Endothelial cell (in vitro differentiated cells): ENCODE data around the gene EZH1. TPM values are rescaled to one million over a fixed set of nuclear protein-coding genes. Genes with fewer than 3 reads are reported as not detected.

Experiments
- DNase-seq: peaks from one replicate; pipeline ENCODE4 v3.0.0; 2021; ENCODE audit warnings: low spot score
- H3K27ac Mint-ChIP-seq: one replicate; pipeline ENCODE4 v1.8.0; 2021; ENCODE audit warnings: mixed read lengths, inconsistent platforms; ENCODE audit not compliant: unreplicated experiment
- H3K27me3 Mint-ChIP-seq: one replicate; pipeline ENCODE4 v1.8.0; 2021; ENCODE audit warnings: mild to moderate bottlenecking, moderate library complexity, mixed read lengths, inconsistent platforms; ENCODE audit not compliant: unreplicated experiment
- H3K36me3 Mint-ChIP-seq: one replicate; pipeline ENCODE4 v1.8.0; 2021; ENCODE audit warnings: mild to moderate bottlenecking, low read depth, mixed read lengths, inconsistent platforms; ENCODE audit not compliant: unreplicated experiment
- H3K4me1 Mint-ChIP-seq: one replicate; pipeline ENCODE4 v1.8.0; 2021; ENCODE audit warnings: mild to moderate bottlenecking, mixed read lengths, inconsistent platforms; ENCODE audit not compliant: unreplicated experiment
- H3K4me3 Mint-ChIP-seq: one replicate; pipeline ENCODE4 v1.8.0; 2021; ENCODE audit warnings: mild to moderate bottlenecking, mixed read lengths, inconsistent platforms; ENCODE audit not compliant: unreplicated experiment
- H3K9me3 Mint-ChIP-seq: one replicate; pipeline ENCODE4 v1.8.0; 2021; ENCODE audit warnings: mixed read lengths, inconsistent platforms; ENCODE audit not compliant: unreplicated experiment
- total RNA-seq: library from RNA; stranded (reverse); fragmentation: NEBNext Ultra II Directional; extraction: Animal tissue kit (Norgen Biotek cat#: 25700); gene quantifications from one replicate; pipeline ENCODE4 v1.2.1, GENCODE V29; 2021; ENCODE audit not compliant: unreplicated experiment
- TF ChIP-seq, protein P1 (sequence below): fragments of 200-600 bp; sonication (generic); IDR thresholded peaks from one replicate; pipeline ENCODE4 v1.5.0; 2021; ENCODE audit warnings: antibody characterized with exemption; ENCODE audit not compliant: unreplicated experiment

EZH1 gene
- total RNA-seq, 1 donor from 2014 or later = 31.7 TPM

DNA sequence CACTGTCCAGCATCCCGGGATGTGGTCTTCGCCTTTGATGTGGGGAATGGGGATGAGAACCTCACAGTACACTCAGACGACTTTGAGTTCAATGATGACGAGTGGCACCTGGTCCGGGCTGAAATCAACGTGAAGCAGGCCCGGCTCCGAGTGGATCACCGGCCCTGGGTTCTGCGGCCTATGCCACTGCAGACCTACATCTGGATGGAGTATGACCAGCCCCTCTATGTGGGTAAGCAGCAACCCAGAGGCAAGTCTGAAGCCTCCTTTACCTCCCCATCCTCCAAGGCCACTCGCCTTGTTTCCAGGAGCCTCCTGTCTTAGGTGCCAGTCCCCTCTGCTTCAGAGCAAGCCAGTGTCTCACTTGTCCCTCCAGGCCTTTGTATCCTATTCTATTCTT, 52.4 kb downstream of the EZH1 start:
- TF ChIP-seq, protein P1, sequence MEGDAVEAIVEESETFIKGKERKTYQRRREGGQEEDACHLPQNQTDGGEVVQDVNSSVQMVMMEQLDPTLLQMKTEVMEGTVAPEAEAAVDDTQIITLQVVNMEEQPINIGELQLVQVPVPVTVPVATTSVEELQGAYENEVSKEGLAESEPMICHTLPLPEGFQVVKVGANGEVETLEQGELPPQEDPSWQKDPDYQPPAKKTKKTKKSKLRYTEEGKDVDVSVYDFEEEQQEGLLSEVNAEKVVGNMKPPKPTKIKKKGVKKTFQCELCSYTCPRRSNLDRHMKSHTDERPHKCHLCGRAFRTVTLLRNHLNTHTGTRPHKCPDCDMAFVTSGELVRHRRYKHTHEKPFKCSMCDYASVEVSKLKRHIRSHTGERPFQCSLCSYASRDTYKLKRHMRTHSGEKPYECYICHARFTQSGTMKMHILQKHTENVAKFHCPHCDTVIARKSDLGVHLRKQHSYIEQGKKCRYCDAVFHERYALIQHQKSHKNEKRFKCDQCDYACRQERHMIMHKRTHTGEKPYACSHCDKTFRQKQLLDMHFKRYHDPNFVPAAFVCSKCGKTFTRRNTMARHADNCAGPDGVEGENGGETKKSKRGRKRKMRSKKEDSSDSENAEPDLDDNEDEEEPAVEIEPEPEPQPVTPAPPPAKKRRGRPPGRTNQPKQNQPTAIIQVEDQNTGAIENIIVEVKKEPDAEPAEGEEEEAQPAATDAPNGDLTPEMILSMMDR = no peak
- Mint-ChIP-seq H3K36me3 (peaks cover 6% of the 10 kb centered on the region), H3K27me3 (peaks cover 12% of the 10 kb centered on the region), H3K9me3 (no peaks in the 10 kb centered on the region), H3K4me1 (peaks cover 23% of the 10 kb centered on the region), H3K27ac (no peak overlapping the region), H3K4me3 (no peak overlapping the region)
- DNase-seq = no peak

DNA sequence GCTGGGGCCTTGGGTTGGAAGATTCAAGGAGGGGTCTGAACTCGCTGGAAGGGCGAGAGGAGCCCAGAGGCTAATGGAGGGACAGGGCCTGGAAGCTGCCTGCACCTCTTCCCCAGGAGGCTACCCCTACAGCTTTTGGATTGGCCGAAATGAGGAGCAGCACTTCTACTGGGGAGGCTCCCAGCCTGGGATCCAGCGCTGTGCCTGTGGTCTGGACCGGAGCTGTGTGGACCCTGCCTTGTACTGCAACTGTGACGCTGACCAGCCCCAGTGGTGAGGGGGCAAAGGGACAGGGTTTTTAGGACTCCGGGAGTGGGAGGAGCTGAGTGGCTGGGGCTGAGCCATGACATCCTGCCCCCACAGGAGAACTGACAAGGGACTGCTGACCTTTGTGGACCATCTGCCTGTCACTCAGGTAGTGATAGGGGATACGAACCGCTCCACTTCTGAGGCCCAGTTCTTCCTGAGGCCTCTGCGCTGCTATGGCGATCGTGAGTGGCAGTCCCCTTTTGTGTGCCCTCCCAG, 53.8 kb downstream of the EZH1 start:
- H3K4me3 Mint-ChIP-seq = no peak overlapping the region
- H3K36me3 Mint-ChIP-seq = peaks cover 6% of the 10 kb centered on the region
- H3K4me1 Mint-ChIP-seq = peaks cover 23% of the 10 kb centered on the region
- TF ChIP-seq, protein P1 = no peak
- DNase-seq = no peak
- H3K27me3 Mint-ChIP-seq = peaks cover 13% of the 10 kb centered on the region
- no peaks in the 10 kb centered on the region for H3K9me3 Mint-ChIP-seq
- H3K27ac Mint-ChIP-seq = peak overlapping the region; percentile 89

DNA sequence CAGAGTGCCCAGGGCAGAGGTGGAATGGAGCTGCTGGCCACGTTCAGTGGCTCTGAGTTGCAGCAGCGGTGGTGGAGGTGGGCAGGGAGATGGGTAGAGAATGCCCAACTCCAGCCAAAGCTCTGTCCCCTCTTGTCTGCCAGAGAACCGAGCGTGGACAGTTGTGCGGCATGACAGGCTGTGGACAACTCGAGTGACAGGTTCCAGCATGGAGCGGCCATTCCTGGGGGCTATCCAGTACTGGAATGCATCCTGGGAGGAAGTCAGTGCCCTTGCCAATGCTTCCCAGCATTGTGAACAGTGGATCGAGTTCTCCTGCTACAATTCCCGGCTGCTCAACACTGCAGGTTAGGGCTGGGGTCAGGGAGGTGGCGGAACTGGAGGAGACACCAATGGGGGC, 54.2 kb downstream of the EZH1 start:
- Mint-ChIP-seq H3K27me3 (peaks cover 16% of the 10 kb centered on the region), H3K27ac (peak overlapping the region; percentile 89), H3K4me3 (no peak overlapping the region), H3K36me3 (peaks cover 6% of the 10 kb centered on the region), H3K4me1 (peaks cover 23% of the 10 kb centered on the region), H3K9me3 (no peaks in the 10 kb centered on the region)
- DNase-seq = no peak
- TF ChIP-seq, protein P1 = no peak

DNA sequence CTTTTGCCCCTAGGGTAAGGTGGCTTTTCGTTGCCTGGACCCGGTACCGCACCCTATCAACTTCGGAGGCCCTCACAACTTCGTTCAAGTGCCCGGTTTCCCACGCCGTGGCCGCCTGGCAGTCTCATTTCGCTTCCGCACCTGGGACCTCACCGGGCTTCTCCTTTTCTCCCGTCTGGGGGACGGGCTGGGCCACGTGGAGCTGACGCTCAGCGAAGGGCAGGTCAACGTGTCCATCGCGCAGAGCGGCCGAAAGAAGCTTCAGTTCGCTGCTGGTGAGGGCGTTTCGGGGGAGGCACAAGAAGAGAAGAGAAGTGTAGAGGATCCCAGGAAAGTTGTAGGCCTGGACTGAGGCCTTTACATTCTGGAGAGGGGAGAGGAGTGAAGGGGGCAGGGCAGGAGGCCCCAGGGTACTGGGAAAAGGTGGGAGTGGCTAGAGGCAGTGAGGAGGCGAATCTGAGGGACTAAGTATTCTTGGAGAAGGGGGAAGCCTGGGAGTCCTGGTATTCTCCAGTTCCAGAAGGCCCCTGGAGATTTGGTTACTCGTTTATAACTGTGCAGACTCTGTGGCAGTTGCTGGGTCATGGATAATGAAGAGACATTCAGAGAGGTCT, 57.0 kb downstream of the EZH1 start:
- Mint-ChIP-seq H3K9me3 (no peaks in the 10 kb centered on the region), H3K27me3 (peaks cover 23% of the 10 kb centered on the region), H3K4me1 (peaks cover 26% of the 10 kb centered on the region), H3K4me3 (no peak overlapping the region), H3K27ac (peak overlapping the region; percentile 36), H3K36me3 (peaks cover 14% of the 10 kb centered on the region)
- TF ChIP-seq, protein P1 = no peak
- DNase-seq = no peak

DNA sequence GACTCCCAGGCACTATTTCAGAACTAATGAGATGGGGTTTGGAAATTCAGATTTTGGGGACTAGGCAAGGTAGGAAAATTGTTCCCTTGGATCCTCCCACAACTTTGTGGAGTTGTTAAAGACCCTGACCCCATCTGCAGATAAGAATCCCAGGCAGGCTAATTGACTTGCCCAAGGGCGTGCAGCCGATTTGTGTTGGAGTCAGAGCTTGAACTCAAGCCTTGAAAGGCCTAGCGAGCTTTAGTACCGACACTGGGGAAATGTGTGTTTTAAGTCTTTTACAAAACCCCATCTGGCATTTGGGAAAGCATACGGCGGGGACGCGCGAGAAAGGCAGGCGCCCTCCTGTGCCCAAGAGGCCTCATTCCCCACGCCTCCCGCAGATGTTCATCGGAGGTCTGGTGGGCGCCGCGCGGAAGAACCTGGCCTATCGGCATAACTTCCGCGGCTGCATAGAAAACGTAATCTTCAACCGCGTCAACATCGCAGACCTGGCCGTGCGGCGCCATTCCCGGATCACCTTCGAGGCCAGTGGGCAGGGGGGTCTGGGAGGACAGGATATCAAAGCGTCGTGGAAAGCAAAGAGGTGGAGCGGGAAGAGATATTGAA, 58.2 kb downstream of the EZH1 start:
- DNase-seq = no peak
- Mint-ChIP-seq H3K27me3 (peaks cover 24% of the 10 kb centered on the region), H3K27ac (no peak overlapping the region), H3K4me3 (no peak overlapping the region), H3K36me3 (peaks cover 14% of the 10 kb centered on the region), H3K4me1 (peaks cover 21% of the 10 kb centered on the region), H3K9me3 (no peaks in the 10 kb centered on the region)
- TF ChIP-seq, protein P1 = no peak
